Measurements from ENCODE around the gene RANGRF. TPM values are rescaled to one million over a fixed set of nuclear protein-coding genes. Genes with fewer than 3 reads are reported as not detected.

RANGRF gene
- total RNA-seq, 2 donors from 2014 or later = 13.8 to 26.7 TPM

DNA sequence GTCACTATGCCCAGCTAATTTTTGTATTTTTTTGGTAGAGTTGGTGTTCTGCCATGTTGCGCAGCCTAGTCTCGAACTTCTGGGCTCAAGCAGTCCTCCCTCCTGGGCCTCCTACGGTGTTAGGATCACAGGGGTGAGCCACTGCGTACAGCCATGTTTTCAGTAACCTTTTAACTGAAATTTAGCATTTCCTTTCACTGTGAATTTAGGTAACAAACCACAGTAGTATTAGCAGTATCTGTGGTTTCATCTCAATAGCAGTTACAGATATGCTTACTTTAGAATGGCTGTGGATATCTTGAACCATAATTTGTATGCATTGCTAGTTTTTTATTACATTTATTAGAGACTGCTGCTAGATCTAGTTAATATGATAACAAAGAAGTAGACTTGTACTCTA is 4.3 kb upstream of the RANGRF start:
- Histone ChIP-seq H3K4me3 (no peak overlapping the region), H3K9me3 (no peaks in the 10 kb centered on the region), H3K27me3 (replicated peaks; ENCODE audit: insufficient read depth) (no peaks in the 10 kb centered on the region), H3K27ac (no peak overlapping the region), H3K36me3 (no peaks in the 10 kb centered on the region), H3K4me1 (ENCODE audit: control insufficient read depth in 1 of 2, low read depth in 2 of 2) (peaks cover 1 to 6% of the 10 kb centered on the region in 2 donors)
- DNase-seq (ENCODE audit: low spot score) (no peak), ATAC-seq (ENCODE audit: insufficient number of reproducible peaks, low FRiP score, low read depth) (no peak)
- TF ChIP-seq CTCF (IDR thresholded peaks at IDR 0.05) = no peak

DNA sequence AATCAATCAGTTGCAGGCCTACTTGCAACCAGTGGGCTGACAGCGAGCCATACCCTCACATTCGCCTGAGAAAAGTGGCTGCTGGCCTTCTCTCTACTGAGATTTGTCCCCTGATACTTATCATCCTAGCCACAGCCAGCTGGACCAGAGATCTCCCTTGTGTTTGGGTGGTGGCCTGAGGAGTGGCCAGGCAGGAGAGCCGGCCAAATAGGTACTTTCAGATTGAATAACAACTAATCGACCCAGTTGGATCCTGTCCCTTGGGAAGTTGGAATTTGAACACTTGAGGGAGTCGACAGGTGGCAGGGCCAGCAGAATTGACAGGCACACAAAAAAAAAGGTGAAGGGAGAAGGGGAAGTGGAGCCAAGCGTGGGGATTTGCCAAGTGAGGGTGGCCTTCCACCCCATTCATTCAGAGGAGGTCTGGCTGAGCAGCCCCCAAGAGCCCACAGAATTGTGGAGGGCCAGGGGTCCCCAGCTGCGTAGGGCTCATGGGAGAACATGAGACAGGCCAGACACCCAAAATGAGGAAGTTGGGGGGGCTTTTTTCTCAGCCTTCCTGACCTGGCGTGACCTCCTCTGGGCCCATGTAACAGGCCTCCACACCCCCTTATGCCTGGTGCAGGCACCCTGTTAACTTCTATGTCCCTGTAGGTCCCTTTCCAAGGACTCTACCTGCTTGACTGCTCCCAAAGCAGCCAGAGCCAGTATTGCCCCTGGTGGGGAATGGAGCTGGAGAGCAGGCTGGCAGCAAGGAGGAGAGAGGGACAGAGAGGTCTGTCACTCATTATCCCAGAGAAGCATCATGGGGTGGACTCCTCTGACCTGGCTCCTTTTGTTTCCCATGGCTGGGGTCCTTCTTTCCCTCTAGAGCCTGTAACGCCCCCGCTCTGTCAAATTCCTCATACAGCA is 2.9 kb upstream of the RANGRF start:
- DNase-seq (ENCODE audit: low spot score) = no peak
- H3K4me1 ChIP-seq (ENCODE audit: control insufficient read depth in 1 of 2, low read depth in 2 of 2) = peaks cover 8 to 16% of the 10 kb centered on the region in 2 donors
- H3K4me3 ChIP-seq = no peak overlapping the region
- H3K27ac ChIP-seq = no peak overlapping the region
- TF ChIP-seq CTCF (IDR thresholded peaks at IDR 0.05) = no peak
- ATAC-seq (ENCODE audit: insufficient number of reproducible peaks, low FRiP score, low read depth) = no peak
- H3K36me3 ChIP-seq = no peaks in the 10 kb centered on the region
- H3K9me3 ChIP-seq = no peaks in the 10 kb centered on the region
- no peaks in the 10 kb centered on the region for H3K27me3 ChIP-seq (replicated peaks; ENCODE audit: insufficient read depth)

- H3K27ac ChIP-seq = peak overlapping the region; percentile 90 to 93
- no peaks in the 10 kb centered on the region for H3K9me3 ChIP-seq
- TF ChIP-seq CTCF (IDR thresholded peaks at IDR 0.05) = no peak
- ATAC-seq (ENCODE audit: insufficient number of reproducible peaks, low FRiP score, low read depth) (no peak), DNase-seq (ENCODE audit: low spot score) (no peak)
- no peaks in the 10 kb centered on the region for H3K36me3 ChIP-seq
- H3K4me1 ChIP-seq (ENCODE audit: control insufficient read depth in 1 of 2, low read depth in 2 of 2) = peaks cover 8 to 16% of the 10 kb centered on the region in 2 donors
- H3K4me3 ChIP-seq = peak overlapping the region; percentile 91
- H3K27me3 ChIP-seq (replicated peaks; ENCODE audit: insufficient read depth) = no peaks in the 10 kb centered on the region
These were observed 677 bp upstream of the RANGRF start for GRCh38 chr17:8287651-8288335.

DNA sequence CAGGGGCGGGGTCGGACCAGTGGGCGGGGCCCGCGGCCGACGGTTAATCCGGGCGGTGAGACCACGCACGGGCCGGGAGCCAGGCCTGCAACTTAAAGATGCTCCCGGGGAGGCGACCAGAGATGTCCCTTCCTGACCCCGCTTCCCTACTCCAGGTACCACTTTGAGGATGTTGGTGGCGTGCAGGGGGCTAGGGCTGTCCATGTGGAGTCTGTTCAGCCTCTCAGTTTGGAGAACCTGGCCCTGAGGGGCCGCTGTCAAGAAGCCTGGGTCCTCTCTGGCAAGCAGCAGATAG is 580 bp downstream of the RANGRF start:
- no peak for ATAC-seq (ENCODE audit: insufficient number of reproducible peaks, low FRiP score, low read depth)
- TF ChIP-seq CTCF (IDR thresholded peaks at IDR 0.05) = no peak
- H3K27me3 ChIP-seq (replicated peaks; ENCODE audit: insufficient read depth) = no peaks in the 10 kb centered on the region
- no peaks in the 10 kb centered on the region for H3K36me3 ChIP-seq
- H3K4me1 ChIP-seq (ENCODE audit: control insufficient read depth in 1 of 2, low read depth in 2 of 2) = peaks cover 8 to 16% of the 10 kb centered on the region in 2 donors
- H3K4me3 ChIP-seq = peak overlapping the region; percentile 91
- peak overlapping the region; percentile 90 to 93 for H3K27ac ChIP-seq
- no peak for DNase-seq (ENCODE audit: low spot score)
- H3K9me3 ChIP-seq = no peaks in the 10 kb centered on the region

DNA sequence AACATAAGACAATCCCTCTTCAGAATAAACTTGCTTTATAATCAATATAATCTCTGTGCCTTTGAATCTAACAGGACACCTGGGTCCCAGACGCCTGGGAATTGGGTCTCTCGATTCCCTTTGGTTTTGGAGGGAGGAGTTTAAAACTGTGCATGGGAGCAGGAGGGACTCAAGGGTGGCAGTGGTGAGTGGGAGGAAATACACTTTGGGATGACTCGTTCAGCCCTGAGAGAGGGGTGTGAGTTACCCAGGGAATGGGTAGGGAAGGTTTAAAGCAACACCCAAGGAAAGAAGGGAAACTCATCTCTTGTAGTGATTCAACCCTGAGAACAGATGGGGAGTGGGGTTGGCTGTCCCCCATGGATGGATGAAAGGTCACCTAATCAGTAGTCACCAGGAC is 1.6 kb downstream of the RANGRF start:
- no peak for DNase-seq (ENCODE audit: low spot score)
- H3K36me3 ChIP-seq = no peaks in the 10 kb centered on the region
- H3K9me3 ChIP-seq = no peaks in the 10 kb centered on the region
- no peak overlapping the region for H3K4me3 ChIP-seq
- no peak overlapping the region for H3K27ac ChIP-seq
- TF ChIP-seq CTCF (IDR thresholded peaks at IDR 0.05) = no peak
- no peak for ATAC-seq (ENCODE audit: insufficient number of reproducible peaks, low FRiP score, low read depth)
- H3K4me1 ChIP-seq (ENCODE audit: control insufficient read depth in 1 of 2, low read depth in 2 of 2) = peaks cover 15 to 24% of the 10 kb centered on the region in 2 donors
- H3K27me3 ChIP-seq (replicated peaks; ENCODE audit: insufficient read depth) = no peaks in the 10 kb centered on the region
